HepG2 (cell line): ENCODE measurements around the gene FKBP1B. TPM values are rescaled to one million over a fixed set of nuclear protein-coding genes. Genes with fewer than 3 reads are reported as not detected.

Experiments
- AKAP8 ChIP-seq: sonication (generic); formaldehyde crosslinking; IDR thresholded peaks from 2 replicates; pipeline ENCODE4 v1.5.1; 2020; ENCODE audit warnings: mild to moderate bottlenecking, missing genetic modification reagents
- CBX2 ChIP-seq, 2 experiments: fragments of 200-600 bp in 1 of 2; sonication (generic); formaldehyde crosslinking in 1 of 2; IDR thresholded peaks; 2 replicates each; pipeline versions ENCODE4 v1.7.0 to v1.8.1; 2018 to 2022; ENCODE audit warnings: low read depth in 2 of 2, low read length in 1 of 2, mild to moderate bottlenecking in 1 of 2, missing genetic modification reagents in 1 of 2
- CBX5 ChIP-seq: sonication (generic); formaldehyde crosslinking; IDR thresholded peaks from 2 replicates; pipeline ENCODE4 v1.4.0; 2020; ENCODE audit warnings: missing genetic modification reagents, borderline replicate concordance
- CEBPB ChIP-seq: IDR thresholded peaks from 2 replicates; pipeline ENCODE4 v1.6.1; 2011; ENCODE audit warnings: low read depth, low read length, improper control_type of control experiment, borderline replicate concordance
- HIVEP1 ChIP-seq: sonication (generic); formaldehyde crosslinking; IDR thresholded peaks from 2 replicates; pipeline ENCODE4 v1.4.0; 2020; ENCODE audit warnings: mild to moderate bottlenecking, missing genetic modification reagents
- KLF13 ChIP-seq: sonication (generic); formaldehyde crosslinking; IDR thresholded peaks from 2 replicates; pipeline ENCODE4 v1.4.0; 2020; ENCODE audit warnings: mild to moderate bottlenecking, missing genetic modification reagents
- NR2F6 ChIP-seq, 2 experiments: IDR thresholded peaks; 2 replicates each; pipeline ENCODE4 v1.6.1; 2016; ENCODE audit warnings: antibody characterized with exemption in 1 of 2, mild to moderate bottlenecking in 1 of 2
- NR3C1 ChIP-seq: sonication (generic); formaldehyde crosslinking; IDR thresholded peaks from 2 replicates; pipeline ENCODE4 v1.4.0; 2020; ENCODE audit warnings: missing genetic modification reagents
- PITX1 ChIP-seq: sonication (generic); formaldehyde crosslinking; IDR thresholded peaks from 2 replicates; pipeline ENCODE4 v1.5.1; 2020; ENCODE audit warnings: mild to moderate bottlenecking, missing genetic modification reagents
- SMAD9 ChIP-seq: sonication (generic); formaldehyde crosslinking; IDR thresholded peaks from 2 replicates; pipeline ENCODE4 v1.5.1; 2020; ENCODE audit warnings: mild to moderate bottlenecking, missing genetic modification reagents
- SP4 ChIP-seq: sonication (generic); formaldehyde crosslinking; IDR thresholded peaks from 2 replicates; pipeline ENCODE4 v1.8.1; 2023; ENCODE audit warnings: mild to moderate bottlenecking, missing genetic modification reagents
- STAT6 ChIP-seq: sonication (generic); formaldehyde crosslinking; IDR thresholded peaks from 2 replicates; pipeline ENCODE4 v1.4.0; 2020; ENCODE audit warnings: missing genetic modification reagents, mild to moderate bottlenecking, borderline replicate concordance
- SUZ12 ChIP-seq: fragments of 150-350 bp; IDR thresholded peaks from 2 replicates; pipeline ENCODE4 v1.6.1; 2014; ENCODE audit warnings: low read depth, low read length
- ZBTB10 ChIP-seq: sonication (generic); formaldehyde crosslinking; IDR thresholded peaks from 2 replicates; pipeline ENCODE4 v1.4.0; 2020; ENCODE audit warnings: missing genetic modification reagents, borderline replicate concordance
- ZBTB49 ChIP-seq: sonication (generic); formaldehyde crosslinking; IDR thresholded peaks from 2 replicates; pipeline ENCODE4 v1.4.0; 2020; ENCODE audit warnings: missing genetic modification reagents, borderline replicate concordance
- ZNF432 ChIP-seq: sonication (generic); formaldehyde crosslinking; IDR thresholded peaks from 2 replicates; pipeline ENCODE4 v1.5.0; 2020; ENCODE audit warnings: missing genetic modification reagents, mild to moderate bottlenecking, borderline replicate concordance
- ZNF616 ChIP-seq: sonication (generic); formaldehyde crosslinking; IDR thresholded peaks from 2 replicates; pipeline ENCODE4 v1.5.0; 2020; ENCODE audit warnings: low read depth, mild to moderate bottlenecking, missing genetic modification reagents
- ZNF670 ChIP-seq: sonication (generic); formaldehyde crosslinking; IDR thresholded peaks from 2 replicates; pipeline ENCODE4 v1.8.0; 2022; ENCODE audit warnings: mild to moderate bottlenecking, missing genetic modification reagents, borderline replicate concordance
- ZNF883 ChIP-seq: sonication (generic); formaldehyde crosslinking; IDR thresholded peaks from 2 replicates; pipeline ENCODE4 v1.5.1; 2020; ENCODE audit warnings: mild to moderate bottlenecking, missing genetic modification reagents; ENCODE audit errors: not compliant biosample characterization
- ZSCAN31 ChIP-seq: sonication (generic); formaldehyde crosslinking; IDR thresholded peaks from 2 replicates; pipeline ENCODE4 v1.5.0; 2020; ENCODE audit warnings: low read depth, mild to moderate bottlenecking, missing genetic modification reagents
- polyA plus RNA-seq, 8 experiments: library from polyadenylated mRNA; depleted of rRNA in 3 of 8; stranded (reverse) in 7 of 8; unstranded in 1 of 8; fragments of >200 nt; fragmentation: Illumina TruSeq in 4 of 8; extraction: Trizol in 4 of 8; gene quantifications; 2 replicates each; pipeline versions ENCODE4 v1.2.1 to v1.2.3, GENCODE V29; 2011 to 2016; ENCODE audit warnings: low read depth in 4 of 8, missing spikeins in 1 of 8, mixed read lengths in 1 of 8; ENCODE audit not compliant: insufficient read depth in 1 of 8
- total RNA-seq, 5 experiments: library from RNA; depleted of rRNA; stranded (reverse); fragments of >200 nt; fragmentation: Illumina TruSeq; extraction: Trizol; gene quantifications; 2 replicates each; pipeline ENCODE4 v1.2.3, GENCODE V29; 2016; ENCODE audit warnings: low read depth in 1 of 5

Gene FKBP1B
- total and polyA plus RNA-seq, 2 of the 13 experiments (the other 11 are each of a cell fraction or from before 2014, with no cell fraction given): 35.2 to 96.3 TPM

GRCh38 chr2:24075915-24076848 is 26.6 kb downstream of the FKBP1B start, which contains the start of gene SF3B6 (continued):
- TF ChIP-seq NR3C1: no peak
- TF ChIP-seq CEBPB: no peak
- peak; percentile 100; the same call in 1 of the 2 replicates for TF ChIP-seq CBX5
- TF ChIP-seq NR2F6 (IDR thresholded peaks at IDR 0.05): peak; percentile 41; the same call in 1 of the 2 replicates
- TF ChIP-seq NR2F6 (CRISPR knock-in tag; IDR thresholded peaks at IDR 0.05): peak; percentile 74; the same call in 1 of the 2 replicates
- TF ChIP-seq SP4: peak; percentile 98
- no peak for TF ChIP-seq KLF13 (CRISPR knock-in tag)
- no peak; the same call in 1 of the 2 replicates for TF ChIP-seq ZBTB10 (CRISPR knock-in tag)
- no peak for TF ChIP-seq AKAP8 (CRISPR knock-in tag)
- peak; percentile 92 for TF ChIP-seq PITX1 (CRISPR knock-in tag)
- peak; percentile 67; the same call in 1 of the 2 replicates for TF ChIP-seq SMAD9 (CRISPR knock-in tag)
- peak; percentile 95; the same call in 1 of the 2 replicates for TF ChIP-seq HIVEP1 (CRISPR knock-in tag)
- TF ChIP-seq ZNF432: no peak
- TF ChIP-seq ZBTB49 (CRISPR knock-in tag): peak; percentile 80; the same call in 1 of the 2 replicates
- 0 out of 2 replicates have a peak, but pooled peaks have one; percentile 70 for TF ChIP-seq ZNF670 (CRISPR knock-in tag)
- TF ChIP-seq STAT6: peak; percentile 97; the same call in 1 of the 2 replicates
- peak; percentile 93 for TF ChIP-seq ZNF883 (CRISPR knock-in tag)
- 0 out of 2 replicates have a peak, but pooled peaks have one; percentile 57 for TF ChIP-seq ZNF616 (CRISPR knock-in tag)
- TF ChIP-seq ZSCAN31 (CRISPR knock-in tag): peak; percentile 98
- TF ChIP-seq SUZ12: no peak
- TF ChIP-seq CBX2 (IDR thresholded peaks at IDR 0.05; ENCODE audit: low read depth, low read length): no peak
- TF ChIP-seq CBX2 (CRISPR knock-in tag; IDR thresholded peaks at IDR 0.05; ENCODE audit: low read depth): peak; percentile 15; the same call in 1 of the 2 replicates
